NOMO-1 treated with DMSO at 0.1 percent for 48 hours (cell line): ENCODE data around the gene SPATA2.
"Not testable (repeated sequence)": the region's sequence is repeated elsewhere in the genome, so short reads cannot be mapped to it uniquely, and the experiment has no call there.

Experiments used
- DNase-seq: peaks from one replicate; lab custom pipeline; 2025; ENCODE audit not compliant: unreplicated experiment; lab: John Stamatoyannopoulos, UW

Gene SPATA2

GRCh38 chr20:49904440-49905214, 10.7 kb downstream of the SPATA2 start:
- DNase-seq = no peak

- DNase-seq = no peak
Measured at GRCh38 chr20:49901588-49901987, 13.7 kb downstream of the SPATA2 start.

- DNase-seq = no peak
Measured at GRCh38 chr20:49899541-49900383, 15.6 kb downstream of the SPATA2 start.

DNA sequence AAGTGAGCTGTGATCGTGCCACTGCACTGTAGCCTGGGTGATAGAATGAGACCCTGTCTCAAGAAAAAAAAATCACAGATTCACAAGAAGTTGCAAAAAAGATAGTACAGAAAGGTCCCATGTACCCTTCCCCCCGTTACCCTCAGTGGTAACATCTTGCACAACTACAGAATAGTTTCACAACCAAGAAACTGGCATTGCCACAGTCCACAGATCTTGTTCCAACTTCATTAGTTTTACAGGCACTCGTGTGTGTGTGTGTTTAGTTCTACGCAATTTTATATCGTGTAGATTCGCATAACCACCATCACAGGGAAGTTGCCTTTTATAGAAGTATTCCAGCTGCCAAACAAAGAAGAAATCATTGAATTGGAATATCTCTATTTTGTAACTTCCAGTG, 19.1 kb downstream of the SPATA2 start:
- DNase-seq = peak; percentile 84

- DNase-seq = not testable (repeated sequence)
Measured at GRCh38 chr20:49895474-49896093, 19.7 kb downstream of the SPATA2 start.

- DNase-seq = peak; percentile 16
Measured at GRCh38 chr20:49894073-49894470, 21.3 kb downstream of the SPATA2 start.

GRCh38 chr20:49893242-49894072, 21.9 kb downstream of the SPATA2 start:
- DNase-seq = peak; percentile 34

DNA sequence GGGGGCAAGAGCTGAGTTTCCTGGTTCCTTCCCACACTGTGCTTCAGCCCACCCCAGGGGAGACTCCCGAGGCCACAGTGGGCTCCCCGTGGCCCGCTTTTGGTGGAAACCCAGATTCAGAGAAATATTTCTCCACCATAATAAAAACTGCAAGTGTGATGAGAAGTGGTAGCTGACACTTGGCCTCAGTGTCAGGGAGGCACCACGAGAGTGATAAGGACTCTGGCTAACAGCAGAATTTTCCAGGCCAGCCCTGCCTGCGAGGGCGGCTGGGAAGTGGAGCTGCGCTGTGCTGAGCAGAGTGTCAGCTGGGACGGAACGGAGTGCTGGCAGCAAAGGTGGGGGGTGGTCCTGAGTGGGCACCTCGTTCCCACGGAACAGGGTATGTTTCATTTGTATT, 22.5 kb downstream of the SPATA2 start:
- DNase-seq = no peak

- DNase-seq = no peak
Measured at GRCh38 chr20:49892260-49892659, 23.1 kb downstream of the SPATA2 start.

GRCh38 chr20:49891476-49892110, 23.7 kb downstream of the SPATA2 start:
- DNase-seq = no peak

- no peak for DNase-seq
Measured at GRCh38 chr20:49890471-49891361, 24.6 kb downstream of the SPATA2 start.

- DNase-seq = no peak
Measured at GRCh38 chr20:49889935-49890333, 25.4 kb downstream of the SPATA2 start.

- DNase-seq = peak; percentile 44
Measured at GRCh38 chr20:49889001-49889934, 26.1 kb downstream of the SPATA2 start.

DNA sequence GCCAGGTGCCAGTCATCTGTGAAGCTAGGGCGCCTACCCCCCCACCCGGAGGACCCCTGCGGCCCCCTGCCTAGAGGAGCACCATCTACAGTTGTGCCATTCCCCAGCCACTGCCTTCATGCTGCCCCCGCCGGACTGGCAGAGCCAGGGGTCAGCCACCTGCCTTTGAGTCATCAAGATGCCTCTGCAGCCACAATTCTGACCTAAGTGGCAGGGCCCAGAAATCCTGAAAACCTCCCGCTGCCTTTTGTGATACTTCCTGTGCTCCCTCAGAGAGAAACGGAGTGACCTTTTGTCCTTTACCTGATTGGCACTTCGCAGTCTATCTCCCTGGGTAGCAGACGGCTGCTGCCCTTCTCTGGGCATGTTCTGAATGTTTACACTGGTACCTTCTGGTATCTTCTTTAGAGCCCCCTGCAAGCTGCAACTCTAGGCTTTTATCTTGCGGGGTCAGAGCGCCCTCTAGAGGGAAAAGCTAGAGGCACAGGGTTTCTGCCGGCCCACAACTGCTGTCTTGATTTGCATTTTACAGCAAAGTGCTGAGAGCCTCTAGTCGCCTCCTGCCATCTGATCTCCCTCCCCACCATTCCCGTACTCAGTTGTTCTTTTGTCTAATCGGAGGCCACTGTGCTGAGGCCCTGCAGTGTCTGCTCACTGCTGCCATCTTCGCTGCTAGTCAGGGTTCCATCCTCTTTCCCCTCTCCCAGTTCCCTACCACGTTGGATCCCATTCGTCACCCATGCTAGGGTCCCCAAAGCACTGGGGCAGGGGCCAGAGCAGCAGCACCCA, 26.9 kb downstream of the SPATA2 start:
- peak; percentile 51 for DNase-seq

DNA sequence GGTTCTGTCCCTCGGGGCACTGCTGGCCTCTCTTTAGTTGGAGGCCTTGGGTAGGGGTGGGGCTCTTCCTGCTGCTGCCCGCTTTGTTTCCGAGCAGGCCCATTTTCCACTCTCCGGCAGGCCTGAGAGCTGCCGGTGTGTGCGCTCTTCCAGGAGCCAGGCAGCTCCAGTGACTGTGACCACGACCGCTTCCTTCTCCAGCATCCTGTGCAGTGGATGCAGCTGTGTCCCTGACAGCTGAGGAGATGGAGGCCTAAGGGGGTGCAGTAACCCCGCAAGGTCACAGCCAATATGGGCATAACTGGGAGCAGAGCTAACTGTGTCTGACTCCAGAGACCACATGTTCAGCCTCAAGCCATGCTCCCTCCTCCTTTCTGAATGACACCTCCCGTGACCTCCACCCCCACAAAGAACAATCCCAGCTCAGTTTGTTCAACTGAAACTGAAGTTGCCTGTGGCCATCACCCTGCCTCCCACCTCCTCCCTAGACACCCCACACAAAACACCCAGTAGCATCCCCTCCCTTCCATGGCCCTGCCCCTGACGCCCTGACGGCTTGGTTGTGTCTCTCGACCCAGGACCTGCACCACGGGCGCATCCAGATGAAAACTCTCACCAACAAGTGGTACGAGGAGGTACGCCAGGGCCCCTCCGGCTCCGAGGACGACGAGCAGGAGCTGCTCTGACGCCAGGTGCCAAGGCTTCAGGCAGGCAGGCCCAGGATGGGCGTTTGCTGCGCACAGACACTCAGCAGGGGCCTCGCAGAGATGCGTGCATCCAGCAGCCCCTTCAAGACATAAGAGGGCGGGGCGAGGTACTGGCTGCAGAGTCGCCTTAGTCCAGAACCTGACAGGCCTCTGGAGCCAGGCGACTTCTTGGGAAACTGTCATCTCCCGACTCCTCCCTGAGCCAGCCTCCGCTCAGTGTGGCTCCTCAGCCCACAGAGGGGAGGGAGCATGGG, 27.8 kb downstream of the SPATA2 start:
- no peak for DNase-seq

DNA sequence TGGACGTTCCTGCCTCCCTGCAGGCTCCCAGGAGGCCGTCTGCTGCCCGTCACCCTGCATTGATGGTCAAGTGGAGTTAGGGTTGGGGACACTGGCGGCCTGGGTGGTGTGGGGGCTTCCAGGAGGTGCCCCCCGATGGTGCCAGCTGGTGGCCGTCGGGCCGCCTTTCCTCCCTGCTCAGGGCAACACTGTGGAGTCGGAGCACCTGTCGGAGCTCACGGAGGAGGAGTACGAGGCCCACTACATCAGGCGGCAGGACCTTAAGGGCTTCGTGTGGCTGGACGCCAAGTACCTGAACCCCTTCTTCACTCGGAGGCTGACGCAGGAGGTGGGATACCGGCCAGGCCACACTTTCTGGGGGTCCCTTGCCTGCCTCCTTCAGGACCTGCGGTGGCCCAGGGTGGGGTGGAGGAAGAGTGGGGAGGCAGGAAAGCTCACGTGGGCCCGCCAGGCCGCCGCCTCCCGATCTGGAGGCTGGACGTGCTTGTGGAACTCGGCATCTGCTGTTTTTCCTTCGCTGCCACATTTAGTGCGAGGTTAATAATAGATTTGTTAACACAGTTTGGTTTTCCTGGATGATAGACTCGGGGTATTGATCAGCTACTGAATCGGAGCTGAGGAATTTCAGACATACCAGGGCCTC, 28.6 kb downstream of the SPATA2 start:
- no peak for DNase-seq
